B cell (primary cell): ENCODE results near the gene TRABD2B. TPM values are rescaled to one million over a fixed set of nuclear protein-coding genes. Genes with fewer than 3 reads are reported as not detected.

Source experiments
- ATAC-seq: fragments of 200-7000 bp; cut with Tn5 transposase; one replicate; pipeline ENCODE4 v1.10.0; 2021; ENCODE audit warnings: low read depth, mild to moderate bottlenecking, moderate number of reproducible peaks, moderate library complexity
- CTCF ChIA-PET: fragments of 350-600 bp; sonication (Branson Sonifier 250); formaldehyde crosslinking; loops from one replicate; lab custom pipeline; 2021; ENCODE audit warnings: antibody characterized with exemption, inconsistent platforms; lab: Charles Lee
- POLR2A ChIA-PET: fragments of 350-600 bp; sonication (Branson Sonifier 250); formaldehyde crosslinking; loops from one replicate; lab custom pipeline; 2021; ENCODE audit warnings: antibody characterized with exemption; lab: Charles Lee
- DNase-seq: peaks from one replicate; pipeline ENCODE4 v3.0.0; 2013
- H2AFZ ChIP-seq: 2 replicates; pipeline ENCODE4 v1.6.1; 2012; ENCODE audit warnings: mild to moderate bottlenecking, low read depth, low read length; ENCODE audit not compliant: insufficient read depth, poor library complexity, severe bottlenecking
- H3K27ac ChIP-seq, 2 donors: 1 replicate in 1 of 2; 2 replicates in 1 of 2; pipeline ENCODE4 v1.5.1; 2012 to 2013; ENCODE audit warnings: low read length in 2 of 2, mild to moderate bottlenecking in 2 of 2, moderate library complexity in 1 of 2
- H3K27me3 ChIP-seq, 4 experiments: fragments of 200-600 bp in 1 of 4; sonication (generic) in 1 of 4; replicated peaks in 1 of 4; 1 replicate in 2 of 4; 2 replicates in 2 of 4; pipeline versions ENCODE4 v1.6.1 to v1.7.0; 2013 to 2016; ENCODE audit warnings: low read length in 3 of 4, mild to moderate bottlenecking in 2 of 4, mixed read lengths in 1 of 4, moderate library complexity in 1 of 4; ENCODE audit not compliant: insufficient read depth in 4 of 4, control insufficient read depth in 3 of 4; ENCODE audit errors: control extremely low read depth in 1 of 4
- H3K36me3 ChIP-seq, 2 experiments: replicated peaks in 1 of 2; 1 replicate in 1 of 2; 2 replicates in 1 of 2; pipeline versions ENCODE4 v1.6.1 to v1.7.1; 2013; ENCODE audit warnings: low read length in 1 of 2; ENCODE audit not compliant: insufficient read depth in 2 of 2, control insufficient read depth in 1 of 2; ENCODE audit errors: control extremely low read depth in 1 of 2, extremely low read depth in 1 of 2
- H3K4me1 ChIP-seq, 2 donors: fragments of 200-600 bp in 1 of 2; sonication (generic) in 1 of 2; 1 replicate in 1 of 2; 2 replicates in 1 of 2; pipeline versions ENCODE4 v1.5.1 to v1.6.1; 2013 to 2017; ENCODE audit warnings: low read length in 2 of 2; ENCODE audit not compliant: control insufficient read depth in 2 of 2, insufficient read depth in 2 of 2
- H3K4me2 ChIP-seq: replicated peaks from 2 replicates; pipeline ENCODE3; 2012; ENCODE audit warnings: mild to moderate bottlenecking, low read depth, low read length; ENCODE audit not compliant: poor library complexity, severe bottlenecking
- H3K4me3 ChIP-seq, 5 experiments: fragments of 200-600 bp in 1 of 5; sonication (generic) in 1 of 5; 1 replicate in 3 of 5; 2 replicates in 2 of 5; pipeline versions ENCODE4 v1.5.1 to v1.7.0; 2011 to 2016; ENCODE audit warnings: low read length in 4 of 5, mild to moderate bottlenecking in 4 of 5, low read depth in 2 of 5, control low read depth in 1 of 5, moderate library complexity in 1 of 5; ENCODE audit not compliant: insufficient read depth in 1 of 5; ENCODE audit errors: control extremely low read depth in 1 of 5, extremely low read depth in 1 of 5
- H3K79me2 ChIP-seq: fragments of 200-600 bp; sonication (generic); one replicate; pipeline ENCODE4 v1.6.0; 2016; ENCODE audit warnings: low read length; ENCODE audit not compliant: control insufficient read depth, insufficient read depth
- H3K9ac ChIP-seq: fragments of 200-600 bp; sonication (generic); 2 replicates; pipeline ENCODE4 v1.6.1; 2017; ENCODE audit warnings: mild to moderate bottlenecking, low read length, moderate library complexity
- H3K9me3 ChIP-seq, 3 donors: one replicate each; pipeline versions ENCODE4 v1.6.1 to v1.7.1; 2013; ENCODE audit warnings: low read length in 2 of 3; ENCODE audit not compliant: control insufficient read depth in 2 of 3, insufficient read depth in 1 of 3; ENCODE audit errors: control extremely low read depth in 1 of 3
- H4K20me1 ChIP-seq: 2 replicates; pipeline ENCODE4 v1.6.0; 2012; ENCODE audit warnings: mild to moderate bottlenecking, low read length; ENCODE audit not compliant: insufficient read depth, control insufficient read depth, poor library complexity, severe bottlenecking
- H3K27ac Mint-ChIP-seq: one replicate; pipeline ENCODE4 v1.8.0; 2021; ENCODE audit warnings: mixed read lengths
- H3K27me3 Mint-ChIP-seq: one replicate; pipeline ENCODE4 v1.8.0; 2021; ENCODE audit warnings: mixed read lengths
- H3K4me1 Mint-ChIP-seq: one replicate; pipeline ENCODE4 v1.8.0; 2021; ENCODE audit warnings: mixed read lengths
- H3K4me3 Mint-ChIP-seq: one replicate; pipeline ENCODE4 v1.8.0; 2021; ENCODE audit warnings: mixed read lengths
- H3K9me3 Mint-ChIP-seq: one replicate; pipeline ENCODE4 v1.8.0; 2022; ENCODE audit warnings: mixed read lengths; ENCODE audit not compliant: insufficient read depth
- EZH2 ChIP-seq: IDR thresholded peaks from 2 replicates; pipeline ENCODE4 v1.6.1; 2012; ENCODE audit warnings: borderline replicate concordance, low read depth, mild to moderate bottlenecking, moderate library complexity, low read length; ENCODE audit not compliant: insufficient read depth, poor library complexity, severe bottlenecking
- WGBS: methylation state at CpG from one replicate; pipeline ENCODE4 v1.1.5; 2013; ENCODE audit warnings: missing lambda C conversion rate; ENCODE audit not compliant: insufficient coverage; 5-methylcytosine and 5-hydroxymethylcytosine counted together
- intact Hi-C: fragments of 100-400 bp; cut with micrococcal nuclease; formaldehyde crosslinking; loops from one replicate; pipeline ENCODE4 v1.10.0; 2022
- polyA plus RNA-seq: library from polyadenylated mRNA; depleted of rRNA; stranded (reverse); fragments of >200 nt; gene quantifications from 2 replicates; pipeline ENCODE4 v1.2.3, GENCODE V29; 2012
- total RNA-seq, 2 donors: library from RNA; stranded (reverse); fragments of 120-200 nt in 1 of 2; gene quantifications; 1 replicate in 1 of 2; 2 replicates in 1 of 2; pipeline versions ENCODE4 v1.2.3 to v1.2.4, GENCODE V29; 2013 to 2022
- TF ChIP-seq, protein P1 (sequence below): fragments of 200-600 bp; IDR thresholded peaks from one replicate; pipeline ENCODE4 v1.8.0; 2022; ENCODE audit warnings: antibody characterized with exemption, mild to moderate bottlenecking

The TRABD2B gene
- total and polyA plus RNA-seq, 2 donors (not counting 1 experiment from before 2014, with no cell fraction given) = not detected

GRCh38 chr1:48036710-48037355, 39.6 kb upstream of the TRABD2B start:
- Histone ChIP-seq H3K9me3 (no peaks in the 10 kb centered on the region), H3K9ac (no peak overlapping the region), H3K36me3 (no peaks in the 10 kb centered on the region), H2AFZ (no peak overlapping the region), H3K4me2 (no peak overlapping the region), H3K4me1 (no peaks in the 10 kb centered on the region), H3K4me3 (no peak overlapping the region), H3K79me2 (no peaks in the 10 kb centered on the region), H3K27me3 (no peaks in the 10 kb centered on the region), H4K20me1 (no peaks in the 10 kb centered on the region), H3K27ac (no peak overlapping the region)
- CTCF ChIA-PET = no interaction called here
- TF ChIP-seq, protein P1, sequence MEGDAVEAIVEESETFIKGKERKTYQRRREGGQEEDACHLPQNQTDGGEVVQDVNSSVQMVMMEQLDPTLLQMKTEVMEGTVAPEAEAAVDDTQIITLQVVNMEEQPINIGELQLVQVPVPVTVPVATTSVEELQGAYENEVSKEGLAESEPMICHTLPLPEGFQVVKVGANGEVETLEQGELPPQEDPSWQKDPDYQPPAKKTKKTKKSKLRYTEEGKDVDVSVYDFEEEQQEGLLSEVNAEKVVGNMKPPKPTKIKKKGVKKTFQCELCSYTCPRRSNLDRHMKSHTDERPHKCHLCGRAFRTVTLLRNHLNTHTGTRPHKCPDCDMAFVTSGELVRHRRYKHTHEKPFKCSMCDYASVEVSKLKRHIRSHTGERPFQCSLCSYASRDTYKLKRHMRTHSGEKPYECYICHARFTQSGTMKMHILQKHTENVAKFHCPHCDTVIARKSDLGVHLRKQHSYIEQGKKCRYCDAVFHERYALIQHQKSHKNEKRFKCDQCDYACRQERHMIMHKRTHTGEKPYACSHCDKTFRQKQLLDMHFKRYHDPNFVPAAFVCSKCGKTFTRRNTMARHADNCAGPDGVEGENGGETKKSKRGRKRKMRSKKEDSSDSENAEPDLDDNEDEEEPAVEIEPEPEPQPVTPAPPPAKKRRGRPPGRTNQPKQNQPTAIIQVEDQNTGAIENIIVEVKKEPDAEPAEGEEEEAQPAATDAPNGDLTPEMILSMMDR = no peak
- no peak for TF ChIP-seq EZH2
- H3K4me1 Mint-ChIP-seq = no peaks in the 10 kb centered on the region
- no peak overlapping the region for H3K4me3 Mint-ChIP-seq
- DNase-seq (no peak), ATAC-seq (no peak)
- no peak overlapping the region for H3K27ac Mint-ChIP-seq
- POLR2A ChIA-PET = no interaction called here
- H3K27me3 Mint-ChIP-seq = peaks cover 12% of the 10 kb centered on the region
- intact Hi-C loops = no loop called here
- no CpG with 5 or more reads among the region's 3 CpGs for WGBS
- H3K9me3 Mint-ChIP-seq = no peaks in the 10 kb centered on the region

DNA sequence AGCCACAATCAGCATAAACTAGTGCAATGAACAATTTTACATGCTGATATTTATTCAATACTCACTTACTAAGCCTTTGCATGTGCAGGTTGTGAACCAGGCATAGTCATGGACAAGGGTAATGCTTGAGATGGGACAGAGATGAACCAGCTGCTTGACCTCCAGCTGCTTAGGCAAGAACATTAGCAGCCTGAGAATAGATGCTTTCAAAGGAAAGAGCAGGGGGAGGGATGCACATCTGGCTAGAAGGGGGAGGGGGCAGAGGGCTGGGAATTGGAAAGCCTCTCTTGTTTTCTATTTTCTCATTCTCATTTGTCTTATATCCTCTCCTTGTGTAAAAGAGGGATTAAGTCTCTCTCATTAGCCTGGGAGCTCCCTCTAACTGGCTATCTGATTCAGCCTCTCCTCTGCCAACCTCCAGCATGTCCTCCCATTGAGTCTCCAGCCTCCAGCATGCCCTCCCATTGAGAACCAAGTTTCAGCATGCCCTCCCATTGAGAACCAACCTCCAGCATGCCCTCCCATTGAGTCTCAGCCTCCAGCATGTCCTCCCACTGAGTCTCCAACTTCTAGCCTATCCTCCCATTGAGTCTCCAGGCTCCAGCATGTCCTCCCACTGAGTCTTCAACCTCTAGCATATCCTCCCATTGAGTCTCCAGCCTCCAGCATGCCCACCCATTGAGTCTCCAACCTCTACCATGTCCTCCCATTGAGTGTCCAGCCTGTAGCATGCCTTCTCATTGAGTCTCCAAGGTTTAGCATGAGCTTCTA, 38.4 kb upstream of the TRABD2B start:
- H3K79me2 ChIP-seq = no peaks in the 10 kb centered on the region
- intact Hi-C loops = no loop called here
- CTCF ChIA-PET = no interaction called here
- no peak overlapping the region for H2AFZ ChIP-seq
- no peak overlapping the region for H3K4me3 ChIP-seq
- H3K36me3 ChIP-seq = no peaks in the 10 kb centered on the region
- H3K4me3 Mint-ChIP-seq = no peak overlapping the region
- H3K27ac Mint-ChIP-seq = no peak overlapping the region
- no peaks in the 10 kb centered on the region for H3K4me1 ChIP-seq
- H3K9ac ChIP-seq = no peak overlapping the region
- DNase-seq (no peak), ATAC-seq (no peak)
- no peaks in the 10 kb centered on the region for H3K9me3 Mint-ChIP-seq
- H3K9me3 ChIP-seq = no peaks in the 10 kb centered on the region
- H3K27me3 ChIP-seq = no peaks in the 10 kb centered on the region
- no peak for TF ChIP-seq EZH2
- TF ChIP-seq, protein P1 = no peak
- H3K4me2 ChIP-seq = no peak overlapping the region
- H4K20me1 ChIP-seq = no peaks in the 10 kb centered on the region
- H3K27me3 Mint-ChIP-seq = peaks cover 11% of the 10 kb centered on the region
- POLR2A ChIA-PET = no interaction called here
- no peaks in the 10 kb centered on the region for H3K4me1 Mint-ChIP-seq
- H3K27ac ChIP-seq = no peak overlapping the region
